ENCODE data around the gene KANK2.
A peak's percentile ranks its signal among the peaks of the same experiment; 100 is the strongest.
"Not testable (repeated sequence)": the region's sequence is repeated elsewhere in the genome, so short reads cannot be mapped to it uniquely, and the experiment has no call there.

Gene KANK2

DNA sequence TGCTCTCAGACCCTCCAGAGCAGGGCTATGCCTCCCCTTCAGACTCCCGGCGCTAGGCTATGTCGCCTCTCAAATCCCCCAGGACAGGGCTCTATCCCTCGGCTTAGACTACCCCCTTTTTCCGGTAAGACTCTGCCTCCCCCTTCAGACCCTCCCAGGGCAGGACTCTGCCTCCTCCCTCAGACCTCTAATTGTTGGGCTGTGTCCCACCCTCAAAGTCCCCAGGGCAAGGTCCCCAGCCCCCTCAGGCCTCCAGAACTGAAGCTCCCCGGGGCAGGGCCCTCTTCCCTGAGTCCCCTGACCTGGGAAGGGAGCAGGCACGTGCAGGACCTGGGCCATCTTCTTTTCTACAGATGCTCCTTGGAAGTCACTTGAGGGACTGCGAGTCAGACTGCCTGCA lies 3.2 kb downstream of the KANK2 start:
- TF ChIP-seq SPI1 (IDR thresholded peaks at IDR 0.05; ENCODE audit: low read depth, low read length) (no peak), TAF1 (IDR thresholded peaks at IDR 0.05; ENCODE audit: low read depth, low read length) (no peak), PAX5 (IDR thresholded peaks at IDR 0.05; ENCODE audit: insufficient read depth, low read length, severe bottlenecking) (no peak), POLR2AphosphoS5 (IDR thresholded peaks at IDR 0.05; ENCODE audit: low read depth, low read length) (no peak), POLR2A (IDR thresholded peaks at IDR 0.05; ENCODE audit: low read depth, low read length) (no peak), POU2F2 (IDR thresholded peaks at IDR 0.05; ENCODE audit: low read depth, low read length) (no peak)
- FAIRE-seq = no peak
- DNase-seq (ENCODE audit: insufficient read length, low spot score) = no peak

DNA sequence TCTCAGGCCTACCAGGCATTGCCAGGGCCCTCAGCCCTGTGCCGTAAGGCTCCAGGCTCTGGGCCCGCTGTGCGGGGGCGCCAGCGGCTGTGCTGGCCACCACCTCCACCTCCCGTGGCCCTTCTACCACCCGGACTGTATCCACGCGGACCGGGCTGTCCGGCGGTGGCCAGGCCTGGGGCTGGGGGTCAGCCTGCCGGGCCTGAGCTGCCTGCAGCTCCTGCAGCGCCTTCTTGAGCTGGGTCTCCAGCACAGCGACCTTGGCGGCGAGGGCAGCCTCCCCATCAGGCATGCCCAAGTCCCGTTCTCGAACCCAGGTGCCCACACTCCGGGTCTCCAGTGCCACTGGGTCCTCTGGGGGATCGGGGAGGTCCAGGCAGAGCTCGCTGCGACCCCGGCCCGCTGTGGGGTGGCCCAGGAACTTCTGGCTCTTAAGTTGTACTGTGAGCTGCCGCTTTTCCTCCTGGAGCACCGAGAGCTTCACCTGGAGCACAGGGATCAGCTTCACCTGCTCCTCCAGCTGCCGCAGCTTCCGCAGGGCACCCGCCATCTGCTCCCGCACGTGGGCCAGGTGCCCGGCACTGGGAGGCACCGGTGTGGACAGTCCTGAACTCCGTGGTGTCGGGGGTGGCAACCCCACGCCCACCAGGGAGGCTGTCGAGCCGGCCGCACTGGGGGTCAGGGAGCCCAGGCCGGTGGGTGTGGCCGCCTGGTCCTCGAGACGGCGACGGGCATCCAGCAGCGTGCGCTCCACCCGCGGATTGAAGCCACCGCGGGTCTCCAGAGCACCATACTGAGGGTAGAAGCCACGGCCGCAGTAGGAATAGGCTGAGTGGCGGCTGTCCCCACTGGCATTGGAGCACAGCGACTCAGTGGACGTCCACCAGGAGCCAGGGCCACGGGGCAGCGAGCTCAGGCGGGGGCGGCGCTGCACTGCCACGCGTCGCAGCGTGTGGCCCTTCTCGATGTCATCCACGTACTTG lies 4.1 kb downstream of the KANK2 start:
- FAIRE-seq (no peak), DNase-seq (ENCODE audit: insufficient read length, low spot score) (no peak)
- no peak for TF ChIP-seq POU2F2 (IDR thresholded peaks at IDR 0.05; ENCODE audit: low read depth, low read length)
- TF ChIP-seq POLR2AphosphoS5 (IDR thresholded peaks at IDR 0.05; ENCODE audit: low read depth, low read length) = no peak
- TF ChIP-seq PAX5 (IDR thresholded peaks at IDR 0.05; ENCODE audit: insufficient read depth, low read length, severe bottlenecking) = no peak
- TF ChIP-seq SPI1 (IDR thresholded peaks at IDR 0.05; ENCODE audit: low read depth, low read length) = no peak
- TF ChIP-seq POLR2A (IDR thresholded peaks at IDR 0.05; ENCODE audit: low read depth, low read length) = no peak
- no peak for TF ChIP-seq TAF1 (IDR thresholded peaks at IDR 0.05; ENCODE audit: low read depth, low read length)

DNA sequence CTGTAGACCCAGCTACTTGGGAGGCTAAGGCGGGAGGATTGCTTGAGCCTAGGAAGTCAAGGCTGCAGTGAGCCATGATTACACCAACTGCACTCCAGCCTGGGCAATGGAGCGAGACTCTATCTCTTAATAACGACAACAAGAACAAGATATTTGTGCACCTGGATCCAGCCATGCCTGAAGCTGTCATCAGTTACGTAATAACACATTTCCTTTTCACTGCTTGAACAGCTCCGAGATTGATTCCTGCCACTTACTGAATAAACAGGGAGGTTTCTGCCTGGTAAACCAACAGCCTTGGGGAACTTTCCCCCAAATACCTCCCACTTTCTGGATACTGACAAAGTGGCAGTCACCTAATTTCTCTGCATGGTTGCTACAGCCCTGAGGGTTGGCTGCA lies 5.4 kb downstream of the KANK2 start:
- peak; percentile 64 for TF ChIP-seq PAX5 (IDR thresholded peaks at IDR 0.05; ENCODE audit: insufficient read depth, low read length, severe bottlenecking)
- TF ChIP-seq POU2F2 (IDR thresholded peaks at IDR 0.05; ENCODE audit: low read depth, low read length) = no peak
- no peak for TF ChIP-seq TAF1 (IDR thresholded peaks at IDR 0.05; ENCODE audit: low read depth, low read length)
- FAIRE-seq = peak; percentile 47
- no peak for DNase-seq (ENCODE audit: insufficient read length, low spot score)

DNA sequence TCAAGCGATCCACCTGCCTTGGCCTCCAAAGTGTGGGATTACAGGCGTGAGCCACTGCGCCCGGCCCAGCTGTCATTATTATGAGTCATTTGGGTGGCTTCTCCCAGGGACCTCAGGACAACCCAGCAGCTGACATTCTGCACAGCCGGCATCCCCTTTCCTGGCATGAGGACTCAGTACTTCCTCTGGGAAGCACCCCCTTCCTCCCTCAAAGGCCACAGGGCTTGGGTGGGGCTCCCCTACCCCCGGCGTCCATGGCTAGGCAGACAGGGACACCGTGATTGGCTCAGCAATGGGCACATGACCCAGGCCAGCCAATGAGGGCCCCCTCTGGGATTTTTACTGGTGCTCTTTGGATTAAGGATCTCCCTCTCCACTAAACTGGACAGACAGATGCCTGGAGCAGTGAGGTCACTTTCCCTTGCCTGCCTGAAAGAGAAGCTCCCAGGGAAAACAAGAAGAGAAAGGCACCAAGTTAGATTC lies 6.0 kb downstream of the KANK2 start:
- FAIRE-seq (no peak), DNase-seq (ENCODE audit: insufficient read length, low spot score) (no peak)
- TF ChIP-seq POU2F2 (IDR thresholded peaks at IDR 0.05; ENCODE audit: low read depth, low read length) (no peak), TAF1 (IDR thresholded peaks at IDR 0.05; ENCODE audit: low read depth, low read length) (no peak), POLR2AphosphoS5 (IDR thresholded peaks at IDR 0.05; ENCODE audit: low read depth, low read length) (no peak), PAX5 (IDR thresholded peaks at IDR 0.05; ENCODE audit: insufficient read depth, low read length, severe bottlenecking) (no peak), SPI1 (IDR thresholded peaks at IDR 0.05; ENCODE audit: low read depth, low read length) (no peak), POLR2A (IDR thresholded peaks at IDR 0.05; ENCODE audit: low read depth, low read length) (no peak)

DNA sequence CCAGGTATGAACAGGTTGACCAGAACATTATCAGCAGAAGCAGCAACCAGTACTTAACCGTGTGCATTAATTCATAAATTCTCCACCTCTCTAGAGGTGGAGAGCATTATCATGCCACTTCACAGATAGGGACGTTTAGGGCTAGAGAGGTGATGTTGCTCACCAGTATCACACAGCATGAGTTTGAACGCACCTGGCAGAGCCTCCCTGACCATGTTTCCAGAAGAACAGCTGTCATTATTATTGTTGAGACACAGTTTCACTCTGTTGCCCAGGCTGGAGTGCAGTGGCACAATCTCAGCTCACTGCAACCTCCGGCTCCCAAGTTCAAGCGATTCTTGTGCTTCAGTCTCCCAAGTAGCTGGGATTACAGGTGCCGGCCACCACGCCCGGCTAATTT lies 6.8 kb downstream of the KANK2 start:
- TF ChIP-seq POU2F2 (IDR thresholded peaks at IDR 0.05; ENCODE audit: low read depth, low read length) = no peak
- TF ChIP-seq POLR2A (IDR thresholded peaks at IDR 0.05; ENCODE audit: low read depth, low read length) = no peak
- TF ChIP-seq PAX5 (IDR thresholded peaks at IDR 0.05; ENCODE audit: insufficient read depth, low read length, severe bottlenecking) = no peak
- no peak for TF ChIP-seq SPI1 (IDR thresholded peaks at IDR 0.05; ENCODE audit: low read depth, low read length)
- TF ChIP-seq POLR2AphosphoS5 (IDR thresholded peaks at IDR 0.05; ENCODE audit: low read depth, low read length) = no peak
- no peak for TF ChIP-seq TAF1 (IDR thresholded peaks at IDR 0.05; ENCODE audit: low read depth, low read length)
- DNase-seq (ENCODE audit: insufficient read length, low spot score) (no peak), FAIRE-seq (peak; percentile 20)

DNA sequence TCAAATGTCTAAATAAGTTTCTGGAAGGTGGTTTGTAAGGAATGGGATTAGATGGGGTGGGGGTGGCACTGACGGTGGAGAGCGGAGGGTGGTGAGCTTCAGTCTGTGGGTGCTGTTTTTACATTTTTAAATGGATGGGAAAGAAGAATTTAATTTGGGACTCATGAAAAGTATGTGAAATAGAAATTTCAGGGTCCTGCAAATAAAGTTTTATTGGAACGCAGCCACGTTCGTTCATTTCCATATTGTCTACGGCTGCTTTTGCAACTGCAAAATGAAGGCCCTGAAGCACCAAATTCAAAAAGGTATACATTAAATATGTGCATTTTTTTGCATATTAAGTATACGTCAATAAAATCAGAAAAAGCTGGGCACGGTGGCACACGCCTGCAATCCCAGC lies 9.9 kb downstream of the KANK2 start:
- FAIRE-seq = no peak
- no peak for TF ChIP-seq POU2F2 (IDR thresholded peaks at IDR 0.05; ENCODE audit: low read depth, low read length)
- TF ChIP-seq POLR2AphosphoS5 (IDR thresholded peaks at IDR 0.05; ENCODE audit: low read depth, low read length) = no peak
- no peak for TF ChIP-seq SPI1 (IDR thresholded peaks at IDR 0.05; ENCODE audit: low read depth, low read length)
- TF ChIP-seq PAX5 (IDR thresholded peaks at IDR 0.05; ENCODE audit: insufficient read depth, low read length, severe bottlenecking) = no peak
- no peak for TF ChIP-seq POLR2A (IDR thresholded peaks at IDR 0.05; ENCODE audit: low read depth, low read length)
- TF ChIP-seq TAF1 (IDR thresholded peaks at IDR 0.05; ENCODE audit: low read depth, low read length) = no peak
- DNase-seq (ENCODE audit: insufficient read length, low spot score) = no peak

DNA sequence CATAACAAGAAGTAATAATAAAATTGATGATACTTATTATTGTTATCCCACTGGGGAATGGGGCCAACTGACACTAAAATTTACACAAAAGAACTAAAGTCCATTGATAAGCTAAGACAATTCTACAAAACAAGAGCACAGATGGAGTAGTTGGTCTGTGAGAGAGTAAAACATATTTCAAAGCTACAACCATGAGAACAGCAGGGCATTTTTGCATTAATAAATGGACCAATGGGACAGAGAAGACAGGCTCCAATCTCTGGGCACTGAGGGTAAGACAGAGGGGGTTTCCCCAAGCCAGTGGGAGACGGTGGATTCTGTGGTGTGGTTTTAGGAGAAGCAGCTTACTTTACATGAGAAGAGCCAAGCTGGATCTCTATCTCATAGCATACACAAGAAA lies 14.4 kb downstream of the KANK2 start:
- TF ChIP-seq POLR2A (IDR thresholded peaks at IDR 0.05; ENCODE audit: low read depth, low read length) = no peak
- no peak for TF ChIP-seq POU2F2 (IDR thresholded peaks at IDR 0.05; ENCODE audit: low read depth, low read length)
- TF ChIP-seq TAF1 (IDR thresholded peaks at IDR 0.05; ENCODE audit: low read depth, low read length) = no peak
- TF ChIP-seq PAX5 (IDR thresholded peaks at IDR 0.05; ENCODE audit: insufficient read depth, low read length, severe bottlenecking) = no peak
- no peak for TF ChIP-seq POLR2AphosphoS5 (IDR thresholded peaks at IDR 0.05; ENCODE audit: low read depth, low read length)
- no peak for TF ChIP-seq SPI1 (IDR thresholded peaks at IDR 0.05; ENCODE audit: low read depth, low read length)
- no peak for FAIRE-seq
- DNase-seq (ENCODE audit: insufficient read length, low spot score) = no peak

DNA sequence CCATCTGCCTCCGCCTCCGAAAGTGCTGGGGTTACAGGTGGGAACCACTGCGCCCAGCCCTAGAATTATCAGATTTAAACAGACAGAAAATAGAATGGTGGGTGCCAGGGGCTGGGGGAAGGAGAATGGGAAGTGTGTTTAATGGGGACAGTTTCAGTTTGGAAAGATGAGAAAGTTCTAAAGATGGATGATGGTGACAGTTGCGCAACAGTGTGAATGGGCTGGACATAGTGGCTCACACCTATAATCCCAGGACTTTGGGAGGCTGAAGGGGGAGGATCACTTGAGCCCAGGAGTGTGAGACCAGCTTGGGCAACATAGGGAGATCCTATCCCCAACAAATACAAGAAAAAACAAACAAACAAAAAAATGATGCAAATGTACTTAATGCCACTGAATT lies 15.9 kb downstream of the KANK2 start:
- no peak for DNase-seq (ENCODE audit: insufficient read length, low spot score)
- no peak for FAIRE-seq
- TF ChIP-seq TAF1 (IDR thresholded peaks at IDR 0.05; ENCODE audit: low read depth, low read length) (no peak), POLR2AphosphoS5 (IDR thresholded peaks at IDR 0.05; ENCODE audit: low read depth, low read length) (no peak), PAX5 (IDR thresholded peaks at IDR 0.05; ENCODE audit: insufficient read depth, low read length, severe bottlenecking) (no peak), POLR2A (IDR thresholded peaks at IDR 0.05; ENCODE audit: low read depth, low read length) (no peak), POU2F2 (IDR thresholded peaks at IDR 0.05; ENCODE audit: low read depth, low read length) (no peak)

DNA sequence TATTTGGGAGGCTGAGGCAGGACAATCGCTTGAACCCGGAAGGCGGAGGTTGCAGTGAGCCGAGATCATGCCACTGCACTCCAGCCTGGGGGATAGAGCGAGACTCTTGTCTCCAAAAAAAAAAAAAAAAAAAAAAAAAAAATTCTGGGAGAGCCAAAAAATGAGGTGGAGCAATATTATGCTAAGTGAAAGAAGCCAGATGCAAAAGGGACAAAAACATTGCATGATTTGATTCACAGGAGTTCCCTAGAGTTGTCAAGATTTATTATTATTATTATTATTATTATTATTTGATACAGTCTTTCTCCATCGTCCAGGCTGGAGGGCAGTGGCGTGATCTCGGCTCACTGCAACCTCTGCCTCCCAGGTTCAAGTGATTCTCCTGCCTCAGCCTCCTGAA lies 16.4 kb downstream of the KANK2 start:
- DNase-seq (ENCODE audit: insufficient read length, low spot score); FAIRE-seq: not testable (repeated sequence)

DNA sequence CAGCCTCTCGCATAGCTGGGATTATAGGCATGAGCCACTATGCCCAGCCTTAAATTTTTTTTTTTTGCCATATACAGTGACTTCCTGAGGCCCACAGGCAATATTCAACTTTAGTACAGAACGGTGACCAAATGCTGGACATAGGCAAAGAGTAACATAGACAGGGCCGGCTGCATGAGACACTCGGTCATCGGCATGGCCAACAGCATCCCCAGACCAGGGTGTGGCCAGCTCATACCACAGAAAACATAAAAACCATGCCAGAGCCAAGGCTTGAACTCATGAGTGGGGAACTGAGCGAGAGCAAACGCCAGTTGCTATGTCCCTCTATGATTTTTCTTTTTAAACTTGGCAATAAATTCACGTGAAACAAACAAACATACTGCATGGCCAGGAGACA lies 17.0 kb downstream of the KANK2 start:
- DNase-seq (ENCODE audit: insufficient read length, low spot score) = no peak
- TF ChIP-seq POLR2A (IDR thresholded peaks at IDR 0.05; ENCODE audit: low read depth, low read length) (no peak), PAX5 (IDR thresholded peaks at IDR 0.05; ENCODE audit: insufficient read depth, low read length, severe bottlenecking) (no peak), POU2F2 (IDR thresholded peaks at IDR 0.05; ENCODE audit: low read depth, low read length) (no peak), POLR2AphosphoS5 (IDR thresholded peaks at IDR 0.05; ENCODE audit: low read depth, low read length) (no peak), SPI1 (IDR thresholded peaks at IDR 0.05; ENCODE audit: low read depth, low read length) (no peak), TAF1 (IDR thresholded peaks at IDR 0.05; ENCODE audit: low read depth, low read length) (no peak)
- FAIRE-seq = no peak

All from GM12891 (cell line).